ENCODE data around the gene TRAF3.

- no peak for TF ChIP-seq CTCF (IDR thresholded peaks at IDR 0.05; ENCODE audit: insufficient read depth, low read length)
- TF ChIP-seq POLR2AphosphoS5 (IDR thresholded peaks at IDR 0.05; ENCODE audit: low read depth): no peak
- TF ChIP-seq REST (IDR thresholded peaks at IDR 0.05; ENCODE audit: insufficient replicate concordance, low read depth): no peak
- TF ChIP-seq GABPA (IDR thresholded peaks at IDR 0.05; ENCODE audit: low read depth): no peak
- no peak for TF ChIP-seq SPI1 (IDR thresholded peaks at IDR 0.05; ENCODE audit: borderline replicate concordance, low read depth)
Observed at GRCh38 chr14:102736956-102737355, 40.3 kb upstream of the TRAF3 start.

Measured in HL-60 (cell line).